Fibroblast of gingiva (primary cell): ENCODE results near the gene CDH26.

Experiments used
- DNase-seq: peaks from one replicate; pipeline ENCODE4 v3.0.0-alpha.2; 2011; ENCODE audit warnings: low read depth

CDH26 gene

DNA sequence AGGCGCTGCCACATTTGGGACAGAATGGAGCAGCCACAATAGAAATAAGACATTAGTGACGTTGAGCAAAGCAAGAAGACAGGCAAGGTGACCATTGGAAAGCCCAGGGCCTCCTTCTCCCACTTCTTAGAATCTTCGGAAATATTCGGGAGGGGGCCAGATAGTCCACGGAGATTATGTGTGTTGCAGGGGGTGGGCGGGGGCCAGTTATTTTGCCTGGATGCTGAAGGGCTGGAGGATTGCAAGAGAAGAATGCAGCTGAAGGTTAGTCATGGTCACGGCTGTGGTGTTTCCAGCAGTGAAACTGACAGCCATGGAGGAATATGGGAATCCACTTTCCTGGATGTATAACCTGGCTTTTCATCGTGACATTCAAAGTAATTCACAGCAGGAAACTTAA lies 88.6 kb downstream of the CDH26 start:
- no peak for DNase-seq

DNA sequence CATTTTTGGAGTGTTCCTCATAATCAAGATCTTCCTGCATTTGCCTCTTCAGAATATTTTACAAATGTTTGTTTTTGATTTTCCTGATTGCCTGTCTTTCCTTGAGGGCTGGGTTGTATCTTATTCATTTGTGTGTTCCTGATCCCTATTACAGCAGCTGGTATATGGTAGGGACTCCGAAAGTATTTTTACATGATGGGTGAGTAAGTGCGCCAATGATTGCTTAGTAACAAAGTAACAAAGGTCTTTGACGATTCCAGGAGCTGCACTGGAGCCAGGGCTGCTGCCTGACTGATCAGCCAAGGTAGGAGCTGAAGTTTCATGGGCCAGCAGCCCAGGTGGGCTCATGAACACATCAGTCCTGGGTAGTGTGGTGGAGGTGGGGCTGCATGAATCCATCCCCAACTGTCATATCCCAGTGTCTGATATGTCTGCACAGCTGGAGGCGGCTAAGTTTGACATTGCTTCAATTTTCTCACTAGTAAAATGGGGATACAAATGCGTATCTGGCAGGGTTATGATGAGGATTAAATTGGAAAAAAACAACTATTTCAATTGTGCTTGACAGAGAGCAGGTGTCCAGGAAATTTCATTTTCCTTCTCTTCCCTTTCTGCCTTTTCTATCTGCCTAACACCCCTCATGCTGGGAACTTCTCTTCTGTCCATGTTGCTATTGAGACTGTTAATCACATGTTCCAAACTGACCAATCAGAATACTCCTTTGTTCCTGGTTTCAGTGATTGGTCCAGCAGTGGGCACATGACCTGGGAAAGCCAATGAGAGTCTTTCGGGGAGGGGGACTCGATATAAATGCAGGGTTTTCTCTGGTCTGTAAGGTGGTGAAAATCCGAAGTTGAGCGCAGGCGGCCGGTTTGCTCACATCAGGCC lies 90.7 kb downstream of the CDH26 start:
- DNase-seq = no peak

DNA sequence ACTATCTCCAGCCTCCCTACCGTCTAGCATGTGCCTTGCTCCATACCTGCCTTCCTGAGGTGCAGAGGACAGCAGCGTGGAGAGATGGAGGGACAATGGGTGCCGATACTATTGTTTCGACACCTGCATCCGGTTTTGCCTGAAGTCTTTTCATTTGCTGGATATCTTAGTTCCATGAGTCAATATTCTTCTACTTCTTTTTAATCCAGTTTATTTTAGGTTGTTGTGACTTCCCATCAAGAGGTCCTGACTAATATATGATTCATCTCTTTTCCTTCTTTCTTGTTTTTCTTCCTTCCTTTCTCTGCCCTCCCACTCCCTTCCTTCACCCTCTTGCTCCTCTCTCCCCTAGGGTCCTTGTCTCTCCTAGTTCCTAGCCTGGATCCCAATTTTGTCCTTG lies 91.4 kb downstream of the CDH26 start:
- no peak for DNase-seq

DNA sequence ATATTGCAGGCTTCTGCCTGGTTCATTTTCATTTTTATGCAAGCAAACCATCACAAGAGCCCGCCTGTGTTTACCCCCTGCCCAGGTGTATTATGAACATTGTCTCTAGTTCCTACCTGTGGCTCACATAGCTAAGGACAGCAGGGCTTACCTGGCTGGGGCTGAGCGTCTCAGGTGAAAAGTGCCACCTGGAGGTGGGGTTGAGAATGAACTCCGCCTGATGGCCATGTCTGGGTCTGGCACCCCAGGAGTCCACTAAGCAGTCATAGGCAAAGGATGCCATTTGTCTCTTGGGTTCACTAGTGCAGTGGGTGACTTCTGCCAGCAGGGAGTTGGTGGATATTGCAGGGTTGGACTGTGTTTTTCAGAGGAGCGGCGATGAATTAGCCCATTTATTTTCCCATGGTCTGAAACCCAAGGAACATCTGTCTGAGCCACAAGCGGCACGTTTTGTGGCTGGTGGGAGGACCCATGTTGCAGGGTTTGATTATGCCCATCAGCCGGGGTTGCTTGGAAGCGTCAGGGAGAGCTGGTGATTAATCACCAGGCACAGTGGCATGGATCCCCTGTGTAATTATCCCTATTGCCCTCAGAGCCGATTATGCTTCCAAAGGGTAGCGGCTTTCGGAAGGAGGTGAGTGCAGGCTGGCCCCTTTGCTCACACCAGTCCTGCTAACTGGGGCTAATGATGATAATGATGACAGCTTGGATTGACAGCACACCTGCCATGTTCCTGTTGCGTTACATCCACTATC lies 92.1 kb downstream of the CDH26 start:
- DNase-seq = no peak

DNA sequence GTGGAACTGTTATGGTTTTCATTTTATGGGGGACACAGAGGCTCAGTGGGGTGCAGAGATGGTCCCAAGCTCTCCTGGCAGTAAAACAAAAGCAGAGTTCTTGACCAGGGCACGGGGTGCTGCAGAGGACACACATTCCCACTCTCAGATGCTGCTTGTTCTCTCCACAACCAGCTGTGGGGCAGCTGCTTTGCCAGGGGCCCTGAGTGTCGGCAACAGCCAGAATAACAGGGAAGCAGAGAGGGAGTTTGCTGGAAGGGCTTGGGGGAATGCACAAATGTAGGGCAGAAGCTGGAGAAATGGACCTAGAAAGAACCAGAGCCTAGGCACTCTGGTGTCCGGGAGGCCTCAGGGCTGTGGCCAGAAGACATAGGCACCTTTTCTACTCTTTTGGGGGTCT lies 93.7 kb downstream of the CDH26 start:
- no peak for DNase-seq

DNA sequence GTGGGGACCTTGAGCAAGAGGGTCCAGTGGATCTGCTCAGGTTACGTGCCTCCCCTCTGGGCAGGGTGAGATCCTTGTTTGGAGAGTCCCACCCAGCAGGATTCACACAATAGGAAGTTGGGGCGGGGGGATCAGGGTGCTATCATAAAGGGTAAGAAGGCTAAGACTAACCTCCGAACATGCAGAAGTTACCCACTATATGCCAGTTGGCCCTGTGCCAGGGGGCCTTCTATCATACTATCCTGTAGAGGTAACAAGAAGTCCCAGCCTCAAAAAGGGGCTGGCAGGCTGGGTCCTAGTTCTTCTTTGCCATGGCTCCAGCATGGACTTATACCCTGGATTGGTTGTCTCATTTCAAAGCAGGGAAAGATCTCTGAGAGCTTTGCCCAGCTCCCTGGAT lies 94.1 kb downstream of the CDH26 start:
- DNase-seq = no peak

DNA sequence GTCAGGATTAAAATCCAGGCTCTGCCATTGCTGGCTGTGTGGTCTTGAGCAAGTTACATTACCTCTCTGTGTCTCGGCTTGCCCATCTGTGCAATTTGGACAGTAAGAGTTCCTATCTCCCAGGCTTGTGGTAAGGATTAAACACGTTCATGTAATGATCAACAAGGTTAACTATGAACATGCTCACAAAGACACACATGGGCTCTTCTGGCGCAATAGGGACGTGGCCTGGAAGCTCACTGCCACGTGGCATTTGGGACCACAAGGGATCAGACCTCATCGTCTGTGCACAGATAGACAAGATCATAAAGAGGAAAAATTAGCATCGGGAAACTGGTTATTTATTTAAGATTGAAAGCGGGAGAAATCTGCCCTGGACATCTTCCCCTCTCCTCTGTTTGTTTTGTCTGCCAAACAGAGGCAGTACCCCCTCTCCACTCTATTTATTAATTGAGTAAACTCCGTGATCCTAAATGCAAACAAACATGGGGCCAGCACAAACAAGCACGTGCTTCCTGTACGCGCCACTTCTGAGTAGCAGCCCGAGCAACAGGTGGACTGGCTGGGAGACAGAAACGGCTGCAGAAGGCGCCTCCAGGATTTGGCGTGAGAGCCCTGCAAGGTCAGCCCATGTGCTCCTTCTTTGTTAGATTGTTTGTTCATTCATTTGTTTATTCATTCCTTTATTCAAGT lies 95.0 kb downstream of the CDH26 start:
- DNase-seq = no peak

DNA sequence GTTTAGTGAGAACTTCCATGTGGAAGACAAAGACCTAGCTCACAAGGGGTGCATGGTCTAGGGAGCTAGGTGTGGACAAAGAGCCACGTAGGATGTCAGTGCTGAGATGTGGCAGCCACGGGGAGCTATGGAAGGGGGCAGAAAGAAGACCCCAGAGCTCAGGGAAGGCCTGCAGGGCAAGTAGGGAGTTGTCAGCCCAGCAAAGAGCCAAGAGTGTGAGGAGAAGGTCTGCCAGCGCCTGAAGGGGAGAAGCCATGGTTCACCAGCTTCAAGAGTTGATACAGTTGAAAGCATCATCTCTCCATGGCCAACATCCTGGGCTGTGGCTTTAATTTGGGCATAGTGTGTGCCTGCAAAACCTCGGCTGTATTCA lies 95.6 kb downstream of the CDH26 start:
- no peak for DNase-seq

DNA sequence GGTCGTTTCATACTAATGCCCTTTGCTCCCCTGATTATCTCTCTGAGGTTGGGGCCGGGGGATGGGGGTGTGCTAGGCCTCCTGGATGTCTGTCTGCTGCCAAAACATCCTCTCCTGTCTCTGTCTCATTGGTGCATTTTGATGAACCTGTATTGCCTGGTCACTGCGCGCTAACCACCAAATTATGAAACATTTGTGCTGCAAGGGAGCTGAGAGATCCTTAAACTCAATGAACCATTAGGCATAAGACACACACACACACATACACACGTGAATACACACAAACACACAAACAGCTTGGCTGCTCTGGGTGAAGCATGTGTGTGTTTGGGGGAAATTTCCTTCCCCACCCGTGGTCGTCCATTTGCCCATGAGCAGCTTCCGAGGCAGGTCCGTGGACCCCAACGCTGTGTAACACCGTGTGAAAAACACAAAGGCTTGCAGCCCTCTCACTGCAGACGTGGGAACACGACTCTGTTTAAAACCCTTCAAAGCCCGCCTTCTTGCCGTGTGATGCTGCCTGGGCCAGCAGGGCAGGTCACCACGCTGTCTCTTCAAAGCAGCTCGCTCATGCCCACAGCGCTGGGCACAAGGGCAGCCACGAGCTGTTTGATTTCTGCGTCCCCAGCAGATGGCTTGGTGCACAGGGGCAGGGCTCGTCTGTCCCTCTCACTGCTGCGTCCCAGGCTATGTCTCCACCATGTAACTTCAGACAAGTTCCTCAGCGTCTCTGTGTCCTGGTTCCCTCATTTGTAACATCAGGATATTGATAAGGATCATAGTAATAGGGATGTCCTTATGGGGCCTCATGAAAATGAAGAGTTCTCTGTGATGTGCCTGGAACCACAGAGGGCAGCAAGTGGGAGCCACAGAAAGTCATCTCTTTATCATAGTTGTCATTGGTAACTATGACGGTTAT lies 96.8 kb downstream of the CDH26 start:
- DNase-seq = no peak

DNA sequence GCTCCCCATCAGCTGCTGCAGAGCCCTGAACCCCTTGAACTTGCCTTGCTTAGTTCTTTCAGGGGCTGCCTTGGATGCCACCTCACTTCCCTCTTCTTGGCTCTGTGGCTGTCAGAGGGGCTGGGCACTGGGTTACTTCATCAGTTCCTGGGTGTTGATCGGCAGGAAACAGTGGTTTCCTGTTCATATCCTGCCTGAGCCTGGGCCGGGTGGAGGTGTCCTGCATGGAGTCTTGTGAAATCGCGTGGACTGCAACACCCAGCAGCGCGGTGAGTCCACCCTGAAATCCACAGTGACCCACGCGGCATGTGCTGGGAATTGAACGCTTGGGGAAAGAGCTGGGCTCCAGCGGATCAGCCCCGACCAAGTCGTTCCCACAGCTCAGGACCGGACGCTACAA lies 97.5 kb downstream of the CDH26 start:
- DNase-seq = no peak

DNA sequence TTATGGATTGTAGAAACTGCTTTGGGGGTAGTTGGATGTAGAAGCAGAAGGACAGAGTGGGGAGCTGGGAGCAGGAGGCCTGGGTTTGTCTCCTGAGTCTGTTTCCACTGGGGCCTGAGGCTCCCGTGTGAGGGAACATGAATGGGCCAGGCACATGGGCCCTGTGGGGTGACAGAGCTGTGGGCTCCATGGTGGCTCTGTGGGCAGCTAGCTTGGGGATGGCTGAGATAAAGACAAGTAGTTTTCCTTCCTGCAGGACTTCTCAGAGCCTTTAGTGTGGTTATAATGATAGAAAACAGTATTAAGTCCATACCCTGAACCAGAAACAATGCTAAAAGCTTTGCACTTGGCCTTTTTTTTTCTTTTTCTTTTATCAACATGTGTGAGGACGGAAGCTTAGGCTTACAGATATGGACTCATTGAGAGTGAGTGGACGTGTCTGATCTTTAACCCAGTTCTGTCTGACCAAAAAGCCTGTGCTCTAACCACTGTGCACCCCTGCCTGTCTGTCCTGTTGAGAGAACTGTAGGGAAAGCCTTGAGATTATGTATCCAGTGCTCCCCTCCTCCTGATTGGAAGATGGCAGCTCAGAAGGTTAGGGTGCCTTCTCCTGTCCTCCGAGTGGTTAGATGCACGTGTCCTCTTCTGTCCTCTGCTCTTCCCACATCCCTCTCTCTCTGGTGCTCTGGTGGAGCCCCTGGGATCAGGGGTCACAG lies 98.3 kb downstream of the CDH26 start:
- DNase-seq = no peak

DNA sequence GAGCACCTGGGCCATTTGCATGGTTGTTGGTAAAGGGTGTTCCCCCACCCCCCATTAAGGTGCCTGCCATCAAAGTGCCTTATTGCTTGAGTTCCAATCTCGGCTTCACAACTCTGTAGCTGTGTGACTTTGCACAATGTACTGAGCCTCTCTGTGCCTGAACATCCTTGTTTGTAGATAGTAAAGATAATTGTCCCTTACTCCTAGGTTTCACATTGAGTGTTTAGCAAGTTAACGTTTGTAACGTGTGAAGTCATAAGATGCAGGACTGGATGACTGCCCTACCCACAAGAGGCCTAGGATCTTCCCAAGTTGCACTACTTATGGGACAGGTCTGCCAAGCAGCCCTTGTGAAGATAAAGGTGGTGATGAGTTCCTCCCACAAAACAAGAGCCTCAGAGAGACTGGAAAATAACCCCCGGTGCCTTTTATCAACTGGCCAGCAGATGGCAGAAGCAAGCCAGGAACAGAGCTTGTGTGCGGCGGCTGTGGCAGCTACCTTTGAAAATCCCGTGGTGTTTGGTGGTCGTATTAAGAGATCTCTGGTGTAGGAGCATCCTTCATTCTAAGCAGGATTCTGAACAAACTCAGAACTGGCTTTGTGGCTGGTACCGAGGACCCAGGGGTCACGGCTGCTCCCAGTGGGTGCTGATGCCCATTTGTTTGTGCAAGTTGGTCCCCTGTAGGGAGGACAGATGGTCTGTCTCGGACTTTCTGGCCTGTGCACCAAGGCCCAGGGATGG lies 99.1 kb downstream of the CDH26 start:
- peak; percentile 35 for DNase-seq

DNA sequence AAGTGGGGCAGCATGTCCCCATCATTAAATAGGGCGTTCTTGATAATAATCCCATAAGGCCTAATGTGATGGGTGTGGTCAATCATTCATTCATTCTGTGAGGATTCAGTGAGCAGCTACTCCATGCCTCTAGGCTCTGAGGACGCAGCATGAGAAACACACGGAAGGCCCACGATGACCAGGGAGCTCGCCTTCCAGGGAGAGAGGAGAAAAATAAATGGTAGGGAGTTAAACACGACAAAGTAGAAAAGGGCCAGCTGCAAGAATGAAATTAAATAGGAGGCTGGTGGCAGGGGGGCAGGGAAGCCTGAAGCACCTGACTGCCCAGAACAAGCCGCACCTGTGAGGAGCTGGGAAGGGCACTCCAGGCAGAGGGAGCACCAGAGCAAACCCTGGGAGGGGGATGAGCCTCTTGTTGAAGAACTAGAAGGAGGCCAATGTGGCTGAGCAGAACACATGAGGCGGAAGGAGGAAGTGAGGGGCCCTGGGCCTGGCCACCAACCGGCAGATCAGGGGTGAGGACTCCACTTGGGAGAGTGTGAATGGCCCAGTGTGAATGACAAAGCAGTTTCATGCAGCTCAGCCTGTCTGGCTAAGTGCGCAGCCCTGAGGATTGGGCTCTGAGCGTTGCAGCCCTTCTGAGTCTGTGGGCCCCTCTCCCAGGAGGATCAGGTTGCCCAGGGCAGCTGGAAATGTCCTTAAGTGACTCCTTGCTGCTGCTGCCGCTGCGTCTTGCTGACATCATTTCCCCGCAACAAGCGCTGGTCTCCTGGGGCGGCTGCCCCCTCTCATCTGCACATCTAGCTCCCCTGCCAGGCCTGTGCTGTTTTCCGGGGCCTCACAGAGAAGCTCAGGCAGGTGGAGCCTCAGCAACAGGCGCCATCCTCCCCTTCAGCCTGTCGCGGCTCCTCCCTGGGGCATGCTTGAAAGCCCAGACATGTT lies 99.9 kb downstream of the CDH26 start:
- peak; percentile 49 for DNase-seq

DNA sequence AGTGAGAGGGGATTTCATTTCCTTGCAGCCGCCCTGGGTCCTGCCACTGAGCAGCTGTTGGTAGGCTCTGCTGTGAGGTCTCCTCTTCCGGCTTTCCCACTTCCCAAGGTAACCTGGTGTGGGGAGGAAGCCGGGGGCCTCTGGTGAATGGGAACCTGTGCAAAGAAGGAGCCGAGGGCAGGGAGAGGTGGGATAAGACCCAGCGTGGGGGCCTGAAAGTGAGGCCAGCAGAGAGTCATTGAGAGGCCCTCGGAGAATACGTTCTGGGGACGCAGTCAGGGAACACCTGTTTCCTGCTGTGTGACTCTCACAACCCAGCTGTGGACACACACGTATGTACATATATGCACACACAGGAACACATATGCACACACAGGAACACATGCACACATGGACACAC lies 100.7 kb downstream of the CDH26 start:
- DNase-seq = no peak

DNA sequence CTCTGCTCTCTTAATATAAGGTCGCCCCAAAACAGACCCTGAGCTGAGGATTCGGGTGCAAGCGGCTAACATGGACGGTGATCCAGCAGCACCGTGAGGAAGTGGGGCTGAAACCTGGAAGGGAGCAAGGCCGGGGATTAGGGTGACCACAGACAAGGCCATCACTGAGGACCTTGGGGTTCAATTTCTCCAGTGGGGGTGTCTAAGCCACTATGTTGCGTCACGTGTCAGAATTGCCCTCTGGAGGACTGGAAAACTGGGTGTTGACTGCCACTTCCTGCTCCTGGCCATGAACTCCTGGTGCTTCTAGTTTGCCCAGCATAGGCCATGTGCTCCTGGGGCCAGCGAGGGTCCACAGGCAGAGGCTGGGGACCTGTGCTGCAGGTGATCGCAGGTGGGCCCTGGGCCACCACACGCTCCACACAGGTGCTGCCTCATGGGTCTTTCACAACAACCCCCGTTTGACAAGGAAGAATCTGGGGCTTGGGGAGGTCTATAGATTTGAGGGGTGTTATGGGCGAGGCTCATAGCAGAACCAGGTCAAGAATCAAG lies 101.9 kb downstream of the CDH26 start:
- DNase-seq = no peak

DNA sequence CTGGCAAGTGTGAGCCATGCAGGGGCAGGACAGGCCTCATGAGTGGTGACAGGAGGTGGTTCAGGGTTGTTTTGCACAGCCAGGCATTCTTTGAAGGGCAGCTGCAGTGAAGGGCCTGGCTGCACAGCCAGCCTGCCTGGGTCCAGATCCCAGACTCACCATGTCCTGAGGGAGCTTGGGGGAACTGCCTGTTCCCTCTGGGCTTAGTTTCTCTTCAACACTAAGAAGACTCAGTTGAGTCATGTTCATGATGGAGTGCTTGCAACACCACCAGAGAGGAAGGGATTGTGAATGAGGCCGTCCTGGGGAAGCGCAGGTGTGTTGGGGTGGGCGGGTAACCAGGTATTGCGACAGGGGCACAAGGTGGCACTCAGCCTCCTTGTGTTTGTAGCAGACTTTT lies 102.4 kb downstream of the CDH26 start:
- DNase-seq = no peak

DNA sequence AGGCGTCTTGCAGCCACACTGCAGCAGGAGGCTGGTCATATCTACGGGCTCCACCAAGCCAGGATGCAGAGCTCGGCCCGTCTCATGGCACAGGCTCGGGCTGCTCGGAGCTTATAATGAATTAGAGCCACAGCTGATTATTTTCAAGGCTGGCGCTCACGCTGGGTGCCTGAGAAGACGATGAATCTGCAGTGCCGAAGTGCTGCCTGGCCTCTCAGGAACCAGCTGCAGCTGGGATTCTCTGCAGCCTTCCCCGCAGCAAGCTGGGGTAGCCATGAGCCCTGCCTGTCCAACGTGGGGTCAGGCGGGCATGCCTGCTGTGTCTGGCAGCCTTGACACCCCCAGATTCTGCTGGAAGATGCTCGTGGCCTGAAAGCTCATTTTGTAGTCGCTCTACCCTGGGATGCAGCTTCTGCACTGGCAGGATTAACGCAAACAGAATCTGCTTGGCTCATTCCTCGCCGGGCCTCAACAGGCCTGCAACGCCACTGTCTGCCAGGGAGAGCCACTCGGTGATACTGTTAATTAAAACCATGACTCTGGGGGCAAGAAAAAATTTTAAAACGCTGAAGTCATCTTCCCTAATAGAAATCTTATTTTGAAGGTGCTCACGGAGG lies 104.3 kb downstream of the CDH26 start:
- DNase-seq = peak; percentile 75

DNA sequence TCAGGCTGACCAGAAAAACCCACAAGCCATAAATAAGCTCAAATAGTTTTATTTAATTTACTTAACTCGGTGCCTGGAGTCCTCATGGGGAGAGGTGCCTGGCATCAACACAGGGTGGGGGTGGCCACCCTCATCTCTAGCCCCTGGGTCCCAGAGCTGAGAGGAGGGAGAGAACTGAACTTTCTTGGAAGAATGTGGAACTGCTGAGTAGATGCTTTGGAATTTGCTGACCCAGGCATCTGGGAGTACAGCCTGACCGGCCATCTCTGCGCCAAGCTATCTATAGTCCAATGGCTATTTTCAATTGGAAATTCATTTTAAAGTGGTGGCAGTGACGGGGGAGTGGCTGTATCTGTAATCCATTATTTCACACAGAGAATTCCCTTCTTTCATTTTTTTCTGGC lies 104.8 kb downstream of the CDH26 start:
- DNase-seq = peak; percentile 81
